Heart right ventricle (tissue), 16 donors: ENCODE data around the gene ZBTB11. TPM values are rescaled to one million over a fixed set of nuclear protein-coding genes. Genes with fewer than 3 reads are reported as not detected.

Experiments used
- ATAC-seq, 8 donors: fragments of 200-7000 bp; cut with Tn5 transposase; one replicate each; pipeline ENCODE4 v1.9.1; 2020; ENCODE audit warnings: mild to moderate bottlenecking in 8 of 8, moderate library complexity in 8 of 8, moderate number of reproducible peaks in 1 of 8
- DNase-seq, 2 donors: peaks; one replicate each; pipeline ENCODE4 v3.0.0-alpha.2; 2020
- H3K27ac ChIP-seq, 10 donors: fragments of 200-600 bp; sonication (generic) in 2 of 10; one replicate each; pipeline versions ENCODE4 v1.5.0 to v1.8.0; 2020 to 2022; ENCODE audit warnings: mild to moderate bottlenecking in 3 of 10
- H3K27me3 ChIP-seq, 7 donors: fragments of 200-600 bp; one replicate each; pipeline ENCODE4 v1.8.0; 2021 to 2022; ENCODE audit warnings: mild to moderate bottlenecking in 2 of 7
- H3K36me3 ChIP-seq, 9 donors: fragments of 200-600 bp; sonication (generic) in 1 of 9; one replicate each; pipeline versions ENCODE4 v1.5.0 to v1.8.0; 2020 to 2022; ENCODE audit warnings: mild to moderate bottlenecking in 2 of 9
- H3K4me1 ChIP-seq, 9 donors: fragments of 200-600 bp; sonication (generic) in 1 of 9; one replicate each; pipeline versions ENCODE4 v1.5.0 to v1.8.0; 2020 to 2022; ENCODE audit warnings: mild to moderate bottlenecking in 4 of 9
- H3K4me3 ChIP-seq, 10 donors: fragments of 200-600 bp; sonication (generic) in 2 of 10; one replicate each; pipeline versions ENCODE4 v1.5.0 to v1.8.0; 2020 to 2022; ENCODE audit warnings: mild to moderate bottlenecking in 7 of 10, moderate library complexity in 2 of 10
- H3K9me3 ChIP-seq, 11 donors: fragments of 200-600 bp in 10 of 11; sonication (generic) in 2 of 11; one replicate each; pipeline versions ENCODE4 v1.5.0 to v1.8.0; 2013 to 2022; ENCODE audit warnings: mild to moderate bottlenecking in 2 of 11, control low read depth in 1 of 11, moderate library complexity in 1 of 11
- WGBS, 2 donors: extraction: QIAGEN DNeasy Blood & Tissue Kit; methylation state at CpG; one replicate each; pipeline ENCODE4 v1.1.7; 2013; ENCODE audit warnings: inconsistent platforms in 1 of 2; 5-methylcytosine and 5-hydroxymethylcytosine counted together
- intact Hi-C, 10 donors: fragments of 100-400 bp; cut with DNase I; formaldehyde crosslinking; loops; one replicate each; pipeline versions ENCODE4 v1.11.1 to v1.14.2; 2022
- polyA plus RNA-seq, 2 donors: library from polyadenylated mRNA; stranded (reverse); fragments of 200-250 nt; gene quantifications; one replicate each; pipeline ENCODE4 v1.2.3, GENCODE V29; 2013
- total RNA-seq, 10 donors: library from RNA; stranded (reverse); fragmentation: NEBNext Ultra II Directional in 3 of 10; extraction: Animal tissue kit (Norgen Biotek cat#: 25700) in 3 of 10; gene quantifications; one replicate each; pipeline versions ENCODE4 v1.2.1 to v1.2.4, GENCODE V29; 2021 to 2023
- TF ChIP-seq, protein P1 (sequence below), 9 donors: fragments of 200-600 bp; sonication (generic) in 2 of 9; IDR thresholded peaks; one replicate each; pipeline versions ENCODE4 v1.5.0 to v1.8.0; 2021 to 2022; ENCODE audit warnings: antibody characterized with exemption in 9 of 9, mild to moderate bottlenecking in 5 of 9, moderate library complexity in 1 of 9
- donor health status: Arrhythmogenic right ventricular cardiomyopathy.
- donor health status: ischemic (EF 13 %, LVEDD 7.1; RV severe dilation, severe dysfunction).
- donor health status: healthy with polysubstance abuse.
- donor health status: DM: no; HTN: yes; CAD: no.
- donor health status: DM: no; HTN: no; CAD: no.
- donor health status: ischemic (EF 25% LVEDD 6.9; RV normal size, moderate dysfunction).
- donor health status: ischemic (EF 25% LVEDD 5.7; RV mildly dilated, moderate dysfunction).
- donor health status: healthy.
- donor health status: DM: yes; HTN: yes; CAD: no.
- donor health status: Ischemic cardiomyopathy.
- donor health status: ischemic (EF 35%, LVEDD 5.7; RV mildly dilated, moderate dysfunction).
- donor health status: nonischemic (EF 11% LVEDD 7.7; RV severe dilation, severe dysfunction).
- donor health status: DM: yes; HTN: yes; CAD: no.
- donor health status: PGD.
- donor health status: ischemic (EF 29% LVEDD 5.4; RV normal size, mild dysfunction).
- donor health status: nonischemic (EF 23%, LVEDD 6.1; RV moderate dilation, normal function).

ZBTB11 gene
- total and polyA plus RNA-seq, 12 donors, result 3.5 to 13.3 (median 8.4) TPM

DNA sequence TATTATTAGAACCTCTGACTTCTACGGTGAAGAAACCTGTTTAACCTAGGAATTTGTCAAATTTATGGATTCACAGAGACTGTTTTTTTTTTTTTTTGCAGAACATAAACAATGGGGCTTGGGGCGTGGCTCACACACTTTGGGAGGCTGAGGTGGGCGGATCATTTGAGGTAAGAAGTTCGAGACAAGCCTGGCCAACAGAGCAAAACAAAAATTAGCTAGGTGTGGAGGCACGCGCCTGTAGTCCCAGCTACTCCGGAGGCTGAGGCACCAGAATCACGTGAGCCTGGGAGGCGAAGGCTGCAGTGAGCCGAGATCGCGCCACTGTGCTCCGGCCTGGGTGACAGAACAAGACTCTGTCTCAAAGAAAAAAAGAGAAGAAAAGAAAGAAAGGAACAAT lies 3.0 kb downstream of the ZBTB11 start:
- no peak overlapping the region for H3K4me3 ChIP-seq
- H3K36me3 ChIP-seq, result peaks cover 0 to 35% (median 13%) of the 10 kb centered on the region in 9 donors
- H3K27me3 ChIP-seq, result no peaks in the 10 kb centered on the region
- intact Hi-C loops, result loop anchor here in 3 of 10 donors (5.0 to 10.0 kb wide), 3 partner anchors 92 to 109 kb away; partner anchors contain the start of genes PCNP (in 1 of the 3) and TRMT10C (in 1 of the 3)
- WGBS, 2 donors, result 94 to 96% methylated on average over 13 of the region's 13 CpGs
- TF ChIP-seq, protein P1, sequence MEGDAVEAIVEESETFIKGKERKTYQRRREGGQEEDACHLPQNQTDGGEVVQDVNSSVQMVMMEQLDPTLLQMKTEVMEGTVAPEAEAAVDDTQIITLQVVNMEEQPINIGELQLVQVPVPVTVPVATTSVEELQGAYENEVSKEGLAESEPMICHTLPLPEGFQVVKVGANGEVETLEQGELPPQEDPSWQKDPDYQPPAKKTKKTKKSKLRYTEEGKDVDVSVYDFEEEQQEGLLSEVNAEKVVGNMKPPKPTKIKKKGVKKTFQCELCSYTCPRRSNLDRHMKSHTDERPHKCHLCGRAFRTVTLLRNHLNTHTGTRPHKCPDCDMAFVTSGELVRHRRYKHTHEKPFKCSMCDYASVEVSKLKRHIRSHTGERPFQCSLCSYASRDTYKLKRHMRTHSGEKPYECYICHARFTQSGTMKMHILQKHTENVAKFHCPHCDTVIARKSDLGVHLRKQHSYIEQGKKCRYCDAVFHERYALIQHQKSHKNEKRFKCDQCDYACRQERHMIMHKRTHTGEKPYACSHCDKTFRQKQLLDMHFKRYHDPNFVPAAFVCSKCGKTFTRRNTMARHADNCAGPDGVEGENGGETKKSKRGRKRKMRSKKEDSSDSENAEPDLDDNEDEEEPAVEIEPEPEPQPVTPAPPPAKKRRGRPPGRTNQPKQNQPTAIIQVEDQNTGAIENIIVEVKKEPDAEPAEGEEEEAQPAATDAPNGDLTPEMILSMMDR (IDR thresholded peaks at IDR 0.05), result no peak
- H3K27ac ChIP-seq, result no peak overlapping the region
- ATAC-seq (no peak), DNase-seq (no peak)
- no peaks in the 10 kb centered on the region for H3K9me3 ChIP-seq
- H3K4me1 ChIP-seq, result peaks cover 10 to 46% (median 28%) of the 10 kb centered on the region in 9 donors

- DNase-seq (no peak), ATAC-seq (no peak)
- peaks cover 0 to 32% (median 14%) of the 10 kb centered on the region in 9 donors for H3K4me1 ChIP-seq
- no peak overlapping the region for H3K27ac ChIP-seq
- H3K9me3 ChIP-seq, result no peaks in the 10 kb centered on the region
- WGBS, 2 donors, result 91 to 93% methylated on average over 5 of the region's 5 CpGs
- intact Hi-C loops, result loop anchor here in 3 of 10 donors (5.0 to 10.0 kb wide), 3 partner anchors 89 to 106 kb away; partner anchors contain the start of genes PCNP (in 1 of the 3) and TRMT10C (in 1 of the 3)
- H3K27me3 ChIP-seq, result no peaks in the 10 kb centered on the region
- TF ChIP-seq, protein P1 (IDR thresholded peaks at IDR 0.05), result no peak
- H3K4me3 ChIP-seq, result no peak overlapping the region
- peaks cover 0 to 59% (median 25%) of the 10 kb centered on the region in 9 donors for H3K36me3 ChIP-seq
Measured at GRCh38 chr3:101671014-101671413, 5.9 kb downstream of the ZBTB11 start.

DNA sequence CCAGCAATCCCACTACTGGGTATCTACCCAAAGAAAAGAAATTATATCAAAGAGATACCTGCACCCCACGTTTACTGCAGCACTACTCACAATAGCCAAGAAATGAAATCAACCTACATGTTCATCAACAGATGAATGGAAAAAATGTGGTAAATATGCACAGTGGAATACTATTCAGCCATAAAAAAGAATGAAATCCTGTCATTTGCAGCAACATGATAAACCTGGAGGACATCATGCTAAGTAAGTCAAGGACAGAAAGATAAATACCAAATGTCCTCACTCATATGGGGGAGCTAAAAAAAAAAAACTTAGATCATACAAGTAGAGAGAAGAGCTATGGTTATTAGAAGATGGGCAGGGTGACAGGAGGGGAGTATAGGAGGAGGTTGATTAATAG lies 9.1 kb downstream of the ZBTB11 start:
- TF ChIP-seq, protein P1 (IDR thresholded peaks at IDR 0.05), result no peak
- Histone ChIP-seq H3K27ac (no peak overlapping the region), H3K9me3 (no peaks in the 10 kb centered on the region), H3K4me3 (no peak overlapping the region), H3K36me3 (peaks cover 0 to 90% (median 52%) of the 10 kb centered on the region in 9 donors), H3K4me1 (peaks cover 0 to 7% (median 0%) of the 10 kb centered on the region in 9 donors), H3K27me3 (no peaks in the 10 kb centered on the region)
- intact Hi-C loops, result no loop called here
- WGBS, 2 donors, result 94 to 97% methylated on average over 1 of the region's 1 CpG
- no peak for ATAC-seq
- DNase-seq, result no peak

GRCh38 chr3:101667331-101667730 lies 9.6 kb downstream of the ZBTB11 start:
- H3K36me3 ChIP-seq, result peaks cover 0 to 95% (median 57%) of the 10 kb centered on the region in 9 donors
- DNase-seq (no peak), ATAC-seq (no peak)
- no peak overlapping the region for H3K27ac ChIP-seq
- no peak overlapping the region for H3K4me3 ChIP-seq
- TF ChIP-seq, protein P1 (IDR thresholded peaks at IDR 0.05), result no peak
- H3K27me3 ChIP-seq, result no peaks in the 10 kb centered on the region
- WGBS, 2 donors, result 96 to 97% methylated on average over 6 of the region's 6 CpGs
- H3K4me1 ChIP-seq, result peaks cover 0 to 2% (median 0%) of the 10 kb centered on the region in 9 donors
- intact Hi-C loops, result no loop called here
- H3K9me3 ChIP-seq, result no peaks in the 10 kb centered on the region
